Fibroblast of villous mesenchyme (primary cell): ENCODE data around the gene ZNF860. TPM values are rescaled to one million over a fixed set of nuclear protein-coding genes. Genes with fewer than 3 reads are reported as not detected.
"Not testable (repeated sequence)": the region's sequence is repeated elsewhere in the genome, so short reads cannot be mapped to it uniquely, and the experiment has no call there.

ENCODE experiments used
- DNase-seq: peaks from one replicate; pipeline ENCODE4 v3.0.0-alpha.2; 2010; ENCODE audit warnings: low read depth
- H3K4me3 ChIP-seq: 2 replicates; pipeline ENCODE4 v1.5.1; 2011; ENCODE audit warnings: low read depth, mild to moderate bottlenecking, low read length
- total RNA-seq: library from RNA; depleted of rRNA; stranded (reverse); fragments of >200 nt; gene quantifications from 2 replicates; pipeline ENCODE4 v1.2.3, GENCODE V29; 2012
- TF ChIP-seq, protein P1 (sequence below): IDR thresholded peaks from 2 replicates; pipeline ENCODE4 v1.5.1; 2012; ENCODE audit warnings: low read depth, mild to moderate bottlenecking, low read length; ENCODE audit not compliant: insufficient read depth

ZNF860 gene
- total RNA-seq, 1 donor = 0.86 TPM

DNA sequence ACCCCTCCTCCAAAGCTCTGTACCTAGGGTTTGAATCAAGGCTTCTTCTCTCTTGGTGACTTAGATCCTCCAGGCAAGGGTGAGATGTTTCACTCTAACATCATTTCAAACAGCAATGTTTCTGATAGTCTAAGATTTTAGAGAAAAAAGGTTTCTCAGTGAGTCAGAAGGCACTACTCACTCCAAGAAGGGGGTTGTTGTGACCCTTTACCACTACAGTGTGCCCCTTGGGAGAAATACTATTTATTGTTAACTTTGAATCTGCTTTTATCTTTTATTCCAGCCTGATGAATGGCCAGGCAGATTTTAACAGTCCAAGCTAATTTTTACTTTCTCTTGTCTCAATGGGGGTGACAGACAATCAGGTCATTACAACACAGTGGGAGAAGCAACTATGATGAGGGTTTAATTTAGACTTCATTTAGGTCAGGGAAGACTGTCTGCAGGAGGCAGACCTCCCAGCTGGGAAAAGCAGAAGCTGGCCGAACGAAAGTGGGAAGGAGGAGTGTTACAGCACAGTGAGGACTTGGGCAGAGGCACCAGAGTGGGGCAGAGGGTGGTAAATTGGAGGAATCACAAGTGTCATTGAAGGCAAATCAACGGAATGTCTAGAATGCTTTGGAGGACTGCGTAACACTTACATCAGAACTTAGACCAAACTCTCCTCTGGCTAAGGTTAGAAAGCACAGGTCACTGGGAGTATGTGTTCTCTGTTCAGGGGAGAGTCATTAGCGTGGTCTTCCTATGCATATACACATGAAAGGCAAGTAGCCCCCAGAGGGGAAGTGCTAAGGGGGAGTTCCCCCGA lies 21.2 kb downstream of the ZNF860 start:
- H3K4me3 ChIP-seq = no peak overlapping the region
- DNase-seq = no peak
- TF ChIP-seq, protein P1, sequence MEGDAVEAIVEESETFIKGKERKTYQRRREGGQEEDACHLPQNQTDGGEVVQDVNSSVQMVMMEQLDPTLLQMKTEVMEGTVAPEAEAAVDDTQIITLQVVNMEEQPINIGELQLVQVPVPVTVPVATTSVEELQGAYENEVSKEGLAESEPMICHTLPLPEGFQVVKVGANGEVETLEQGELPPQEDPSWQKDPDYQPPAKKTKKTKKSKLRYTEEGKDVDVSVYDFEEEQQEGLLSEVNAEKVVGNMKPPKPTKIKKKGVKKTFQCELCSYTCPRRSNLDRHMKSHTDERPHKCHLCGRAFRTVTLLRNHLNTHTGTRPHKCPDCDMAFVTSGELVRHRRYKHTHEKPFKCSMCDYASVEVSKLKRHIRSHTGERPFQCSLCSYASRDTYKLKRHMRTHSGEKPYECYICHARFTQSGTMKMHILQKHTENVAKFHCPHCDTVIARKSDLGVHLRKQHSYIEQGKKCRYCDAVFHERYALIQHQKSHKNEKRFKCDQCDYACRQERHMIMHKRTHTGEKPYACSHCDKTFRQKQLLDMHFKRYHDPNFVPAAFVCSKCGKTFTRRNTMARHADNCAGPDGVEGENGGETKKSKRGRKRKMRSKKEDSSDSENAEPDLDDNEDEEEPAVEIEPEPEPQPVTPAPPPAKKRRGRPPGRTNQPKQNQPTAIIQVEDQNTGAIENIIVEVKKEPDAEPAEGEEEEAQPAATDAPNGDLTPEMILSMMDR = no peak

- H3K4me3 ChIP-seq = no peak overlapping the region
- DNase-seq = no peak
- TF ChIP-seq, protein P1 = no peak
These were observed 21.8 kb downstream of the ZNF860 start for GRCh38 chr3:32003380-32003779.

GRCh38 chr3:32004113-32004765 lies 22.7 kb downstream of the ZNF860 start:
- TF ChIP-seq, protein P1 = peak; percentile 25
- H3K4me3 ChIP-seq = no peak overlapping the region
- no peak for DNase-seq

- TF ChIP-seq, protein P1 = no peak
- DNase-seq = no peak
- no peak overlapping the region for H3K4me3 ChIP-seq
These were observed 27.6 kb downstream of the ZNF860 start for GRCh38 chr3:32009101-32009500.

GRCh38 chr3:32009957-32010356 lies 28.4 kb downstream of the ZNF860 start:
- TF ChIP-seq, protein P1 = no peak
- no peak for DNase-seq
- H3K4me3 ChIP-seq = no peak overlapping the region

DNA sequence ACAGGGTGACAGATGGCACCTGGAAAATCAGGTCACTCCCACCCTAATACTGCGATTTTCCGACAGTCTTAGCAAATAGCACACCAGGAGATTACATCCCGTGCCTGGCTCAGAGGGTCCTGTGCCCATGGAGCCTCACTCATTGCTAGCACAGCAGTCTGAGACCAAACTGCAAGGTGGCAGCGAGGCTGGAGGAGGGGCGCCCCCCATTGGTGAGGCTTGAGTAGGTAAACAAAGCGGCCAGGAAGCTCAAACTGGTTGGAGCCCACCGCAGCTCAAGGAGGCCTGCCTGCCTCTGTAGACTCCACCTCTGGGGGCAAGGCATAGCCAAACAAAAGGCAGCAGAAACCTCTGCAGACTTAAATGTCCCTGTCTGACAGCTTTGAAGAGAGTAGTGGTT lies 29.1 kb downstream of the ZNF860 start:
- H3K4me3 ChIP-seq, DNase-seq: not testable (repeated sequence)
- TF ChIP-seq, protein P1 = peak; percentile 2

DNA sequence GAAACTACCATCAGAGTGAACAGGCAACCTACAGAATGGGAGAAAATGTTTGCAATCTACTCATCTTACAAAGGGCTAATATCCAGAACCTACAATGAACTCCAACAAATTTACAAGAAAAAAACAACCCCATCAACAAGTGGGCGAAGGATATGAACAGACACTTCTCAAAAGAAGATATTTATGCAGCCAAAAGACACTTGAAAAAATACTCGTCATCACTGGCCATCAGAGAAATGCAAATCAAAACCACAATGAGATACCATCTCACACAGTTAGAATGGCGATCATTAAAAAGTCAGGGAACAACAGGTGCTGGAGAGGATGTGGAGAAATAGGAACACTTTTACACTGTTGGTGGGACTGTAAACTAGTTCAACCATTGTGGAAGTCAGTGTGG lies 34.1 kb downstream of the ZNF860 start:
- not testable (repeated sequence) for H3K4me3 ChIP-seq, DNase-seq
